ENCODE results near the gene TAMM41. TPM values are rescaled to one million over a fixed set of nuclear protein-coding genes. Genes with fewer than 3 reads are reported as not detected.
"Not testable (repeated sequence)": the region's sequence is repeated elsewhere in the genome, so short reads cannot be mapped to it uniquely, and the experiment has no call there.

TAMM41 gene, protein sequence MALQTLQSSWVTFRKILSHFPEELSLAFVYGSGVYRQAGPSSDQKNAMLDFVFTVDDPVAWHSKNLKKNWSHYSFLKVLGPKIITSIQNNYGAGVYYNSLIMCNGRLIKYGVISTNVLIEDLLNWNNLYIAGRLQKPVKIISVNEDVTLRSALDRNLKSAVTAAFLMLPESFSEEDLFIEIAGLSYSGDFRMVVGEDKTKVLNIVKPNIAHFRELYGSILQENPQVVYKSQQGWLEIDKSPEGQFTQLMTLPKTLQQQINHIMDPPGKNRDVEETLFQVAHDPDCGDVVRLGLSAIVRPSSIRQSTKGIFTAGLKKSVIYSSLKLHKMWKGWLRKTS
- total RNA-seq = 17.4 TPM
- 14.3 TPM for polyA plus RNA-seq

DNA sequence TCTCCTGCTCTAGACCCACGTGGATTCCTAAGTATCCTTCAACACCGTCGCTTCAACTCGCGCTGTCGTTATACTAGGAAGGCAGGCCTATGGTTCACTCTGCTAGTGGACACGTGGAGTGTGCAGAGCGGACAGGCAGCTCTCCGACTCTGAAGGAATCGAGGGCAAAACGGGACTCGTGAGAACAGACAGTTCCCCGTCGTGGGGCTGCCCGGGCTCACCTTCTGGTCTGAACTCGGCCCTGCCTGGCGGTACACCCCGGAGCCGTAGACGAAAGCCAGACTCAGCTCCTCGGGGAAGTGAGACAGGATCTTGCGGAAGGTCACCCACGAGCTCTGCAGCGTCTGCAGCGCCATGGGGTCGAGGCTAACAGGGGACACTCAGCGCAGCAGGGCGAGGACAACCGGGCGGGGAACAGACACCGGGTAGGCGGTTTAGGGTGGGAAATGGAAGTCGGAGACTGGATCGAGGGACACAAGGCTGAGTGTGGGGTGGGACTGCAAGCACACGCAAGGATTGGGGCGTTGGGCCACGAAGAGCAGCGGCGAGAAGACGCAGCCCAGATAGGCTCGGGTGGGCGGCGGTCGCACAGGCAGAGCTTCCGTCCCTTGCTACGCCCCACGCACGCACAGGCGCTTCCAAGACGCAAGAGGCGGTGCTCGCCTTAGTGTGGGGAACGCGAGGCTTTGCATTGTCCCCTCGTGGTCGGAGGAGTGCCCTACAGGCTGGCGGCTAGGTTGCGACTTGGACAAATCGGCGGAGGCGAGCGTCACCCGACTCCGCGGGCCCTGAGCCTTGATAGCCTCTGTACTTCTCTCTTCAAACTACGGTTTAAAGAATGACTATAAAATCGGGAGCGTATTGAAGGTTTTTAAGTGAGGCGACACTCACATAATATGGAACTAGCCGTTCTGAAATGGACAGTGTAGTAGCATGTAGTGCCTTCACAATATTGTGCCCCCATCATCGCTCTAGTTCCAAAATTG is at the start of gene TAMM41:
Gene TAMM41 (minus strand): TSS at position 605 of the 986 bp plus-strand sequence. CDS start 249 bp downstream, at position 356.
- WGBS = 2% methylated on average over 71 of the region's 71 CpGs
- DNase-seq (ENCODE audit: extremely low spot score) = peak; percentile 60

DNA sequence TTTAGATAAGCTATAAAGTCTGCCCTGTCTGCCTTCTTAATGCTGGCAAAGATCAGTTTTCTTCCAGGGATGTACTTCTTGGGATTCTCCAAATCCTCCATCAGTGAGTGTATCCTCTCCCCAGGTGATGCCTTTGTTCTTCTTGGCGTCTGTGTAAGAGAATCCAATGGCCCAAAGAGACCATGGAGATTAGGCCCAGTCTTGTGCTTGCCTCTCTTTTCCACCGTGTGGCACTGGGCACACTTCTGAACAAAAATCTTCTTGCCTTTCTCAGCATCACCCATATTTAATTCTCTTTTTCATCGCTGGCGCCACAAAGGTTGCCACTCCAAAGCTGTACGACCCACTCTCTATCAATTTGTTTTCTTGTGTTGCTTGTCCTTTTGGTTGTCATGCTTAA is 32.2 kb upstream of the TAMM41 start:
- WGBS = 77% methylated on average over 5 of the region's 5 CpGs
- Histone ChIP-seq H3K36me3 (ENCODE audit: insufficient read depth) (no peaks in the 10 kb centered on the region), H3K27ac (ENCODE audit: low read depth) (no peak overlapping the region), H3K4me1 (ENCODE audit: insufficient read depth) (no peaks in the 10 kb centered on the region), H3K4me3 (ENCODE audit: low read depth, low read length) (no peak overlapping the region)
- DNase-seq (ENCODE audit: extremely low spot score) = no peak

More for the DNA sequence above, at the start of gene TAMM41:
- peak within 1 kb of the TSS; percentile 60 for H3K4me3 ChIP-seq (ENCODE audit: low read depth, low read length)
- H3K36me3 ChIP-seq (ENCODE audit: insufficient read depth) = peaks cover 5% of the 10 kb centered on the region
- peak within 1 kb of the TSS; percentile 77 for H3K27ac ChIP-seq (ENCODE audit: low read depth)
- no peaks in the 10 kb centered on the region for H3K4me1 ChIP-seq (ENCODE audit: insufficient read depth)

DNA sequence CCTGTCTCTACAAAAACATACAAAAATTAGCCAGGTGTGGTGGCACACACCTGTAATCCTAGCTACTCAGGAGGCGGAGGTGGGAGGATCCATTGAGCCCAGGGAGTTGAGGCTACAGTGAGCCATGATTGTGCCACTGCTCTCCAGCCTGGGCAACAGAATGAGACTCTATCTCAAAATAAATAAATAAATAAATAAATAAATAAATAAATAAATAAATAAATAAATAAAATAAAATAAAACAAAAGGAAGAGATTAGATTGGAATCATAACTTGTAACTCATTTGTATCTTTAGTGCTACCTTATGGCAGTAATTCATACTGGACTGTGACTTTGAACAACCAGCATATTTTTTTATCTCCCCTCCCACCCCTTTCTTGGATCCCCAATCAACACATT is 28.0 kb upstream of the TAMM41 start:
- H3K27ac ChIP-seq (ENCODE audit: low read depth); H3K4me1 ChIP-seq (ENCODE audit: insufficient read depth); DNase-seq (ENCODE audit: extremely low spot score); H3K36me3 ChIP-seq (ENCODE audit: insufficient read depth); H3K4me3 ChIP-seq (ENCODE audit: low read depth, low read length): not testable (repeated sequence)
- 83% methylated on average over 1 of the region's 1 CpG for WGBS

DNA sequence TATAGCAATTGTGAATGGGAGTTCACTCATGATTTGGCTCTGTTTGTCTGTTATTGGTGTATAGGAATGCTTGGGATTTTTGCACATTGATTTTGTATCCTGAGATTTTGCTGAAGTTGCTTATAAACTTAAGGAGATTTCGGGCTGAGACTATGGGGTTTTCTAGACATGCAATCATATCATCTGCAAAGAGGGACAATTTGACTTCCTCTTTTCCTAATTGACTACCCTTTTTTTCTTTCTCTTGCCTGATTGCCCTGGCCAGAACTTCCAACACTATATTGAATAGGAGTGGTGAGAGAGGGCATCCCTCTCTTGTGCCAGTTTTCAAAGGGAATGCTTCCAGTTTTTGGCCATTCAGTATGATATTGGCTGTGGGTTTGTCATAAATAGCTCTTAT is 17.1 kb upstream of the TAMM41 start:
- WGBS = 78% methylated on average over 1 of the region's 1 CpG
- not testable (repeated sequence) for H3K27ac ChIP-seq (ENCODE audit: low read depth); H3K36me3 ChIP-seq (ENCODE audit: insufficient read depth); DNase-seq (ENCODE audit: extremely low spot score); H3K4me1 ChIP-seq (ENCODE audit: insufficient read depth); H3K4me3 ChIP-seq (ENCODE audit: low read depth, low read length)

DNA sequence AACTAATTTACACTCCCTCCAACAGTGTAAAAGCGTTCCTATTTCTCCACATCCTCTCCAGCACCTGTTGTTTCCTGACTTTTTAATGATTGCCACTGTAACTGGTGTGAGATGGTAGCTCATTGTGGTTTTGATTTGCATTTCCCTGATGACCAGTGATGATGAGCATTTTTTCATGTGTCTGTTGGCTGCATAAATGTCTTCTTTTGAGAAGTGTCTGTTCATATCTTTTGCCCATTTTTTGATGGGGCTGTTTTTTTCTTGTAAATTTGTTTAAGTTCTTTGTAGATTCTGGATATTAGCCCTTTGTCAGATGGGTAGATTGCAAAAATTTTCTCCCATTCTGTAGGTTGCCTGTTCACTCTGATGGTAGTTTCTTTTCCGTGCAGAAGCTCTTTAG is 15.9 kb upstream of the TAMM41 start:
- 87% methylated on average over 2 of the region's 2 CpGs for WGBS
- H3K36me3 ChIP-seq (ENCODE audit: insufficient read depth); H3K27ac ChIP-seq (ENCODE audit: low read depth); DNase-seq (ENCODE audit: extremely low spot score); H3K4me1 ChIP-seq (ENCODE audit: insufficient read depth); H3K4me3 ChIP-seq (ENCODE audit: low read depth, low read length): not testable (repeated sequence)

DNA sequence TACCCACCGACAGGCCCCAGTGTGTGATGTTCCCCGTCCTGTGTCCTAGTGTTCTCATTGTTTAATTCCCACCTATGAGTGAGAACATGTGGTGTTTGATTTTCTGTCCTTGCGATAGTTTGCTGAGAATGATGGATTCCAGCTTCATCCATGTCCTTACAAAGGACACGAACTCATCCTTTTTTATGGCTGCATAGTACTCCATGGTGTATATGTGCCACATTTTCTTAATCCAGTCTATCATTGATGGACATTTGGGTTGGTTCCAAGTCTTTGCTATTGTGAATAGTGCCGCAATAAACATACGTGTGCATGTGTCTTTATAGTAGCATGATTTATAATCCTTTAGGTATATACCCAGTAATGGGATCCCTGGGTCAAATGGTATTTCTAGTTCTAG is 15.5 kb upstream of the TAMM41 start:
- not testable (repeated sequence) for DNase-seq (ENCODE audit: extremely low spot score); H3K4me3 ChIP-seq (ENCODE audit: low read depth, low read length); H3K27ac ChIP-seq (ENCODE audit: low read depth); H3K36me3 ChIP-seq (ENCODE audit: insufficient read depth); H3K4me1 ChIP-seq (ENCODE audit: insufficient read depth)
- WGBS = 93% methylated on average over 5 of the region's 6 CpGs

DNA sequence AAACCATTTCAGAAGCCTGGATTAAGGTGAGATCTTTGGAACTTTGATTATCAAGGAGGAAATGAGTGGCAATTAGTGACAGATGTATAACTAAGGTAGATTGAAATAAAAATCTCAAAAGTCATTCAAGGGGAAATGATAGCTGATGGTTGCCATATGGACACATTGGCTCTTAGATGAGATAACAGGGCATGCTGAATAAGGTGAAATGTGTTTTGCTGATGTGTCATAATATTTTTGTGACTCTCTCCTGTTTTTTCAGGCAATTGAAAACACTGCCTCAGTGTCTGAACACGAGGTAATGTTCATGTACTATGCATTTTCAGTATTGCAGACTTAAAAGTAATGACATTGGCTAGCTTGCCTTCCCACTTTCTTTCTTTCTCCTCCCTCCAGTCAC is 13.5 kb upstream of the TAMM41 start:
- not testable (repeated sequence) for H3K36me3 ChIP-seq (ENCODE audit: insufficient read depth); H3K4me3 ChIP-seq (ENCODE audit: low read depth, low read length); DNase-seq (ENCODE audit: extremely low spot score); H3K27ac ChIP-seq (ENCODE audit: low read depth); H3K4me1 ChIP-seq (ENCODE audit: insufficient read depth)
- WGBS = 20% methylated on average over 1 of the region's 1 CpG

DNA sequence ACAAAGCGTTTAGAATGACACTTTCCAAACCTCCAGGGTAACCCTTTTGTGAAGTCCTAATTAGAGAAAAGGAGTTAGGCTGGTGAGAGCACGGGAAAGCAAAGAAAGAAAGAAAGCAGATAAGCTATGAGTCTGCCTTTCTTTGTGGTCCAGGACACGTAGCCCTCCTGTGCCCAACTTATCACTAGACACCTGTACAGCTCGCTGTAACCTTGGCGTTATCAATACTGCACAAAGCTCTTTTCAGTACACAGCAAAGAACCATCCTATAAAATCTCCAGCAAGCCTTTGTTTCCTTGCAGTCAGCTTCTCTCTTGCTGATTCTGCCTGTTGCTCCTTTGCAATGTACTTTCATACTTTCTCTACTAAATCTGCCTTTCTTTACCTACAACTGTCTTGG is 6.8 kb upstream of the TAMM41 start:
- H3K27ac ChIP-seq (ENCODE audit: low read depth) = no peak overlapping the region
- H3K4me1 ChIP-seq (ENCODE audit: insufficient read depth) = no peaks in the 10 kb centered on the region
- DNase-seq (ENCODE audit: extremely low spot score) = no peak
- 67% methylated on average over 5 of the region's 5 CpGs for WGBS
- no peaks in the 10 kb centered on the region for H3K36me3 ChIP-seq (ENCODE audit: insufficient read depth)
- no peak overlapping the region for H3K4me3 ChIP-seq (ENCODE audit: low read depth, low read length)

DNA sequence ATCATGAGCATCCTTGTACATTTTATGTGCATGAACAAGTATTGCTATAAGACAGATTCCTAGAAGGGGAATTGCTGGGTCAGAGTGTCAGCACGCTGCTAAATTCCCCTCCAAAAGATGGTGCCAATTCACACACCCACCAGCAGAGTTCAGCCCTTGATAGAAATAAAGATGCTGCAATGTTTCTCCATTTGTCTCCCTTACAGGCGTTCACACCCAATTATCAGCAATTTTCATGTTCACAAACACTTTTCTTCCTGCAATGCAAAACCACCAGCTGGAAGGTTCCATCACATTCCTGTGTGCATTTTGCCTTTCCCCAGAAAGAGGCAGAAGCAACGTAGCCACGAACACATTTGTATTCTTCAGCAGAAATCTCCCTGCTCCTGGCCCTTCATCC is 3.3 kb upstream of the TAMM41 start:
- H3K36me3 ChIP-seq (ENCODE audit: insufficient read depth) = no peaks in the 10 kb centered on the region
- H3K4me1 ChIP-seq (ENCODE audit: insufficient read depth) = no peaks in the 10 kb centered on the region
- no peak overlapping the region for H3K27ac ChIP-seq (ENCODE audit: low read depth)
- no peak for DNase-seq (ENCODE audit: extremely low spot score)
- 48% methylated on average over 4 of the region's 4 CpGs for WGBS
- H3K4me3 ChIP-seq (ENCODE audit: low read depth, low read length) = no peak overlapping the region

DNA sequence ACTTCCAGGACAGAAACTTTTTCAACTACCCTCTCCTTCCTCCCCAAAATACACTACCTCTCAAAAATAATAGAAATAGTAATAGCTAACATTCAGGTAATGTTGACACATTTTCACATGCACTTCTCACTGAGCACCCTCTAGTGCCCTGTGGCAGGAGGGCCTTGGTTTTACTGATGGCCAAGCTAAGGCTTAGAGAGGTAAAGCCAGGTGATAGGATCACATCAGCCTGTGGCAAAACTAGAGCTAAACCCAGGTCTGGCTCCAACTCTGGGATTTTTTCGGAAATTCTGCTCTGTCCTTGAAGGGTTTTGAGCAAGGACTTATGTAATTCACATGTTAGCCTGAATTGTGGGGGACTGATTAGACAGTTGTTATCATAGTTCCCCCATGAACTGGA is 922 bp upstream of the TAMM41 start:
- H3K4me1 ChIP-seq (ENCODE audit: insufficient read depth) = no peaks in the 10 kb centered on the region
- DNase-seq (ENCODE audit: extremely low spot score) = no peak
- no peak overlapping the region for H3K4me3 ChIP-seq (ENCODE audit: low read depth, low read length)
- H3K36me3 ChIP-seq (ENCODE audit: insufficient read depth) = peaks cover under 1% of the 10 kb centered on the region
- no peak overlapping the region for H3K27ac ChIP-seq (ENCODE audit: low read depth)
- 94% methylated on average over 1 of the region's 1 CpG for WGBS

DNA sequence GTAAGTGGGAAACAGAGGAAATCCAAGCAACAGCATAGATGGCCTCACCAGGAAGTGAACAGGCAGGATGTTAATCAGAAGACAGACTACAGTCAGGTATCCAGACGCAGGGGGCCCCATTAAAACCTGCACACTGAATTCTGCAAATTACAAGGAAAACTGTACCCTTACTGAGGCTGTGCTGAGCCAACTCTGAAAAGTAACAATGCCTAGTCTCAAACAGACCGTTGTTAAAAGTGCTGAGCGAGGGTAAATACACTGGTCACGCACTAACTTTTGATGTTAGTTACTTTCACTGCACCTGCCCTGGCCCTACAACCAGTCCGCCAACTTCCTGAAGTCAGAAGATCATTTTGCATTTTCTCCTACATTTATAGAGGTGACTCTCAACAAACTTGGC is 1.0 kb downstream of the TAMM41 start:
- WGBS = 20% methylated on average over 5 of the region's 5 CpGs
- Histone ChIP-seq H3K36me3 (ENCODE audit: insufficient read depth) (peaks cover 5% of the 10 kb centered on the region), H3K4me1 (ENCODE audit: insufficient read depth) (no peaks in the 10 kb centered on the region), H3K27ac (ENCODE audit: low read depth) (no peak overlapping the region), H3K4me3 (ENCODE audit: low read depth, low read length) (peak overlapping the region; percentile 60)
- no peak for DNase-seq (ENCODE audit: extremely low spot score)

DNA sequence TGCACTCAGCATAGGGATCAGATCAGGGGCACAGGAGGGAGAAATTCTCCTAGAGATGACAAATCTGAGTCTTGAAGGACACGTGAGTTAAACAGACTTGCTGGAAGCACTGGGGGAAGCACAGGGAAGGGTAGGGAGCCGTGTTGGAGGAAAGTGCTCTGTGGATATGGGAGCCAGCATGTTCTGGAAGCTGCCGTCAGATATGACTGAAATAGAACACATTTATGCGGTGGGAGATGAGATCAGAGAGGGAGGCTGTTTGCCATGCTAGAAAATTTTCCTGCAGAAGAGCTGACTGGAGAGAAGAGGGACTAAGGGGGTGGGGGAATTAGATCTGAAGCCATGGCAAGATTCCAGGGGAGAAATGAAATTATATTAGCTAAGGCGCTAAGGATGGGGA is 1.8 kb downstream of the TAMM41 start:
- peaks cover 5% of the 10 kb centered on the region for H3K36me3 ChIP-seq (ENCODE audit: insufficient read depth)
- WGBS = 66% methylated on average over 5 of the region's 5 CpGs
- H3K4me1 ChIP-seq (ENCODE audit: insufficient read depth) = no peaks in the 10 kb centered on the region
- no peak overlapping the region for H3K4me3 ChIP-seq (ENCODE audit: low read depth, low read length)
- H3K27ac ChIP-seq (ENCODE audit: low read depth) = no peak overlapping the region
- no peak for DNase-seq (ENCODE audit: extremely low spot score)

DNA sequence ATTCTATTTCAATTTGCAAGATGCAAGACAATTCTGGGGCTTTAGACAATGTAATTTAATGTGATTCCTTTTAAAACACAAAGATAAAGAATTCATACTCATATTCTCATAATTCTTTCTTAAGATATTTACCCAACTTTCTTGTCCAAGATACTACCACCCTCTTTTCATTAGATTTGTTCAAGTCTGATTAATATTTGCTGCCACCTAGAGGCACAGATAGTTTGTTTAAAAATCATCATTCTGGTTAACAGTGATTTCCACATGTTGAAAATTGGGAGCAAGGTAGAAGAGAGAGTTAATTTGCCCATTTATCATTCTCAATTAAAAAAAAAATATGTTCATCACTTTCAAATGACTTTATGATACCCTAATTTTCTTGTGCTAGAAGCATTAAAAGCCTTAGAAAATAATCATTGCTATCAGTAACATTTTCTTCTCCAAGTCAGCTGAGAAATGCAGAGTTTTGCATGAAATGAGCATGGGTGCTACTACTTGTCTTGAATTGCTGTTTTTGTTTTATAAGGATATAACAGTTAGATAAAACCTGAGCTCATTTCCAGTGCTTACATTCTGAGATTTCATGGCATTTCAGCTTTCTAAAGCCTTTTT is 11.6 kb downstream of the TAMM41 start:
- no peak overlapping the region for H3K27ac ChIP-seq (ENCODE audit: low read depth)
- DNase-seq (ENCODE audit: extremely low spot score) = no peak
- H3K4me1 ChIP-seq (ENCODE audit: insufficient read depth) = no peaks in the 10 kb centered on the region
- no peak overlapping the region for H3K4me3 ChIP-seq (ENCODE audit: low read depth, low read length)
- peaks cover 2% of the 10 kb centered on the region for H3K36me3 ChIP-seq (ENCODE audit: insufficient read depth)
